HG03064 (cell line): ENCODE results near the gene COPB1.

ENCODE experiments used
- ATAC-seq: cut with Tn5 transposase; IDR thresholded peaks from one replicate; pipeline ENCODE4 v1.9.1; 2021; ENCODE audit warnings: low read depth; ENCODE audit not compliant: unreplicated experiment

COPB1 gene

GRCh38 chr11:14513800-14514199 is 14.2 kb upstream of the COPB1 start:
- ATAC-seq, result no peak

- no peak for ATAC-seq
Observed at GRCh38 chr11:14506532-14506931, 6.9 kb upstream of the COPB1 start.

- no peak for ATAC-seq
Observed at GRCh38 chr11:14503023-14503422, 3.4 kb upstream of the COPB1 start.

DNA sequence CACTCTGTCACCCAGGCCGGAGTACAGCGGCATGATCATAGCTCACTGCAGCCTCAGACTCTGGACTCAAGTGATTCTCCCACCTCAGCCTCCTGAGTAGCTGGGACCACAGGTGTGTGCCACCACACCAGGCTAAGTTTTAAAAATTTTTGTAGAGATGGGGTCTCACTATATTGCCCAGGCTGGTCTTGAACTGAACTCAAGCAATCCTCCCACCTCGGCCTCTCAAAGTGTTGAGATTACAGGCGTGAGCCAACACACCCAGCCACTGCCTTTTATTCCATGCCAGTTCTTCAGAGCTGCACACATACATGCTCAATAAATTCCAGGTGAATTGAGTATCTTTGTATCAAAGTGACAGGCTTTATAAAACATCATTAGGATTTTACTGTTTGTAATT is 2.4 kb upstream of the COPB1 start:
- no peak for ATAC-seq

- peak; percentile 63 for ATAC-seq
Observed at GRCh38 chr11:14500181-14500651, 605 bp upstream of the COPB1 start.

DNA sequence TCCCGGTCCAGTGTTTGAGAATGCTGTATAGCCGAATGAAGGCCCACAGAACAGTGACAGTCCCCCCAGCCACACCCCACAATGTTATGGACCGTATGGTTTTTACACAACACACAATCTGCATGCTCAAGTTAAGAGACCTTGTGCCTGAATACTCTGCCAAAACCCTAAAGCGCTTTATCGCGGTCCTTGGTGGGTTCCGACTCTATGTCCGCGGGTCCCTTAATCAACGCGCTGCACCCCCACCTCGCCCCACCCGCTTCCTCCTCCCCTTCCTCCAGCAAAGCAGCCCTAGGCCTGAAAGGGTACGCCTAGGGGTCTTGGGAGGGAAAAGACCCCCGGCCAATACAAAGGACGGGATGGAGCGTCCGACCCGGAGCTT is 442 bp downstream of the COPB1 start:
- peak; percentile 2 for ATAC-seq

DNA sequence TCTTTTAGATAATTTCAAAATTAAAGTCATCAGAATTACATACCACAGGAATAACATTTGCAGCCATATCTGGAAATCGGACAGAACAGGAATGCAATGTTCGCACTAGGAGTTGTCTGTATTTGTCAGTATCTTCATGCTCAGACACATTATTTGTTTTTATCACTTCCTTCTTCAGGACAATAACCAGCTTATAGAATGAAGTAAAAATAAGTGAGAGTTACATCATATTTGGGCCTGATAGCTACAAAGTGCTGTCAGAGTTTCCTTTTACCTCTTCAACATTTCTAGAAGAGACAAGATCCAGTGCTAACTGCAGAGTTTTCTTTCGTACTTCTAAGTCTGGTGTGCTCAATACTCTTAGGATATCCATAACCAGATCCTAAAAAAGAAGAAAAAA is 18.9 kb downstream of the COPB1 start:
- ATAC-seq, result no peak

DNA sequence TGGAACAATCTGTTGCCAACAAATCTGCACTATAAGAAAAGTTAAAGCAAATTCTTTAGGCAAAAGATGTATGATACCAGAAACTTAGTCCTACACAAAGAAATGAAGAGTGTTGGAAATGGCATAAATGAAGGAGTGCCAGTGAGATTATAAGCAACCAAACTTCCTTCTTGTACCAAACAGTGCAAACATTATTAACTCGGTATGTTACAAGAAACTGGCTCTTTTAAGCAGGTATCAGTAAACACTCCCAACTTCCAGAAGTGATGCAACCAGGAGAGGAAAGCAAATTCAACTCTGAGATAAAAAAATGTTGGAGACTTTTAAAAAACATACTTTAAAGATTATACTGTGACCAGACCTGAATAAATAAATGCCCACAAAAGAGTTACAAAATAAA is 28.5 kb downstream of the COPB1 start:
- ATAC-seq, result no peak

GRCh38 chr11:14463623-14464022 is 36.0 kb downstream of the COPB1 start:
- no peak for ATAC-seq

DNA sequence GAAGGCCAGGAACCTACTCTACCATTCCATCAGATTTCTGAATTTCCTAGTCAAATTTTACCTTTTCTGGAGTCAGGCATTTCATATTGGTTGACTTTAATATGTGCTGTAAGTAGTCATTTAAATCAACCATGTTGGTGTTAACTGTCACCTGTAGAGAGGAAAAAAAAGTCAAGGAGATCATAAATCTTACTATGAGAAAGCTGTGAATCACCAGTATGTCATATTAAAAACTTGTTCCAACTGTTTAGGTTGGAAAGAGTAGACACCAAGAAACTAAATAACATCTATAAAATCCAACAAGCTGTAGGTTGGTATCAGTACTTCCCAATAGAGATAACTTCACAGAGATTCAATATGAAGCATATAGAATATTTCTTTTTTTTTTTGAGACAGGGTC is 39.5 kb downstream of the COPB1 start:
- ATAC-seq, result no peak

GRCh38 chr11:14458377-14458776 is 41.2 kb downstream of the COPB1 start:
- no peak for ATAC-seq

GRCh38 chr11:14455648-14456430 is 43.8 kb downstream of the COPB1 start:
- ATAC-seq, result no peak

DNA sequence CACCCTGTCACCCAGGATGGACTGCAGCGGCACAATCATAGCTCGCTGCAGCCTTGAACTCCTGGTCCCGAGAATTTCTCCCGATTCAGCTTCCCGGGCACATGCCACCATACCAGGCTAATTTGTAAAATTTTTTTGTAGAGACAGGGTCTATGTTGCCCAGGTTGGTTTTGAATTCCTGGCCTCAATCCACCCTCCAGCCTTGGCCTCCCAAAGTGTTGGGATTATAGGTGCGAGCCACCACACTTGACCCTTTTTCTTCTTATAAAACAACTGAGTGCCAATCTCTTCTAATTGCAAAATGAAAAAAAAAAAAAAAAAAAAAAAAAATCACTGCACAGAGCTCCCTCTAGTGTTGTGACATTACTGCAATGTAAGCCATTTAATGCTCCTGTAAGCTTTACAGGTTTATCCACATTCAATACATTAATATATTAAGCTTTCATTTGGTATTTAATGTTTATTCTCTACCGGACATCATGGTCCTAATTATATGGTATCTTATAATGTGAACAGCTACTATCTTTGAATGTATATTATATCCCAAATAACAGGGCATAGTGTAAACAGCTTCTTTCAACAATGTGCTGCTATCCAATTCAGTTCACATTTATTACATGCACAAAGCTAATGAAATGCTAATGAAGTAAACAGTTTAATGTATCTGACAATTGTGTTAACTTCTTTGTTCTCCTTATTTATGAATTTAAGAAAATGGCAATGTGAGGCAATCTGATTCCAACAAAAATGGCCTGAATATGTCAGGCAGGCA is 44.6 kb downstream of the COPB1 start:
- no peak for ATAC-seq

- no peak for ATAC-seq
Observed at GRCh38 chr11:14451825-14452224, 47.8 kb downstream of the COPB1 start.

DNA sequence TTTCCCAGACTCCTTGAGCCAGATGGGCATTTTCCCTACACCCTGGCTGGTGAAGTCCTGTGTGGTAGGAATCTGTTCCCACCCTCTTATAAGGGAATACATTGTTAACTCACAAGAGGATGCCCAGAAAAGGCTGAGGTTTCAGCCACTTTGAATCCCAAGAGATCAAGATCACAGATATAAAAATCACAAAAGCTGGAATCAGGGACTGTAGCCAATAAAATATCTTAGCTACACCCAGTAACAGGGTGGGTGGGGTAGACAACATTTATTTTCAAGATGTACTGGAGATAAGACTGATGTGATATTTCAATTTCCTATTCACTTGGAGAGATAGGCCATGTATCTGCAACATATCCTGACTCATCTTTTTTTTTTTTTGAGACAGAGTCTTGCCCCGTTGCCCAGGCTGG is 50.3 kb downstream of the COPB1 start:
- ATAC-seq, result no peak

GRCh38 chr11:14448240-14448639 is 51.4 kb downstream of the COPB1 start:
- no peak for ATAC-seq

GRCh38 chr11:14446701-14447169 is 52.9 kb downstream of the COPB1 start:
- ATAC-seq, result no peak

GRCh38 chr11:14445542-14446530 is 53.8 kb downstream of the COPB1 start:
- ATAC-seq, result no peak

- no peak for ATAC-seq
Observed at GRCh38 chr11:14444441-14445189, 55.0 kb downstream of the COPB1 start.

DNA sequence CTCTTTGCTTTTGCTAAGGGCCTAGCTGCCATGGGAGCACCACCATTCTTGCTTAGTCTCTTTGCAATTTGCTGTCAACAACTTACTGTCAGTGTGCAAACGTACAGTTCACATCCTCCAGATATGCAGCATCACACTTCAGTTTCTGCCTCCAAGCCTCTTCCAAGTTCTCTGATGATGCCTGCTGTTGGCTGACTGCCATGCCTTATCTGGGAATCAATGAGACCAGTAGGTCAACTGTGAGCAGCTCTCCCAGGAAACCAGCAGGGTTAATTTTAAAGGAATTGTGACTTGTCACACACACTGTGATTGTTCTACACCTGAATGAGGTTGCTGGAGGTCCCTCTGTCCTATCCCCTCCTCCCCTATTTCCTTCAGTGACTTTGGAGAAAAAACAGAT is 56.0 kb downstream of the COPB1 start:
- ATAC-seq, result no peak
